Tibial nerve (tissue), 4 donors: Measurements from ENCODE around the gene LYPD1.

ENCODE experiments used
- EP300 ChIP-seq, 2 donors: sonication (generic); formaldehyde crosslinking; IDR thresholded peaks; one replicate each; pipeline ENCODE4 v1.6.1; 2017; ENCODE audit warnings: antibody characterized with exemption in 2 of 2, mild to moderate bottlenecking in 1 of 2
- POLR2A ChIP-seq, 2 donors: fragments of 450-650 bp; IDR thresholded peaks; one replicate each; pipeline ENCODE4 v1.6.1; 2017; ENCODE audit warnings: antibody characterized with exemption in 2 of 2, mild to moderate bottlenecking in 2 of 2, moderate library complexity in 2 of 2
- TF ChIP-seq, protein P1 (sequence below), 5 experiments: fragments of 200-600 bp in 3 of 5; fragments of 450-650 bp in 2 of 5; sonication (generic) in 3 of 5; IDR thresholded peaks; one replicate each; pipeline ENCODE4 v1.5.1; 2016 to 2019; ENCODE audit warnings: antibody characterized with exemption in 5 of 5, mild to moderate bottlenecking in 3 of 5, moderate library complexity in 2 of 5

DNA sequence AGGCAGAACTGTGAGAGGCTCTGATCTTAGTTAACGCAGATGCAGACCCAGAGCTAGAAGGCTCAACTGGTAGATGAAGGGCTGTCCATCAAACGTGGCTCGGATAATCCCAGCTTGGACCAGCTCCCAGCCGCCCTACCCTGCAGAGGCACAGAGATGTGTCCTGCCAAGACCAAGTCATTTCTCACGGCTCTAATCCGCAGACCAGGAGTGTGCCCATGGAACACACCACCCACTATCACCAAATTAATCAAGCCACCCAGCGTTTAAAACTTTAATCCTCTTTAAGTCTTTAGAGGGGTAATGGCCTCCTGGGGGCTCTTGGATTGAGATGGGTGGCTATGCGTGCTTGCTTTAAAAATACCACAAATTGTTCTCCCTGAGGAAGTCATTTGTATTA lies 17.5 kb downstream of the LYPD1 start:
- TF ChIP-seq, protein P1, sequence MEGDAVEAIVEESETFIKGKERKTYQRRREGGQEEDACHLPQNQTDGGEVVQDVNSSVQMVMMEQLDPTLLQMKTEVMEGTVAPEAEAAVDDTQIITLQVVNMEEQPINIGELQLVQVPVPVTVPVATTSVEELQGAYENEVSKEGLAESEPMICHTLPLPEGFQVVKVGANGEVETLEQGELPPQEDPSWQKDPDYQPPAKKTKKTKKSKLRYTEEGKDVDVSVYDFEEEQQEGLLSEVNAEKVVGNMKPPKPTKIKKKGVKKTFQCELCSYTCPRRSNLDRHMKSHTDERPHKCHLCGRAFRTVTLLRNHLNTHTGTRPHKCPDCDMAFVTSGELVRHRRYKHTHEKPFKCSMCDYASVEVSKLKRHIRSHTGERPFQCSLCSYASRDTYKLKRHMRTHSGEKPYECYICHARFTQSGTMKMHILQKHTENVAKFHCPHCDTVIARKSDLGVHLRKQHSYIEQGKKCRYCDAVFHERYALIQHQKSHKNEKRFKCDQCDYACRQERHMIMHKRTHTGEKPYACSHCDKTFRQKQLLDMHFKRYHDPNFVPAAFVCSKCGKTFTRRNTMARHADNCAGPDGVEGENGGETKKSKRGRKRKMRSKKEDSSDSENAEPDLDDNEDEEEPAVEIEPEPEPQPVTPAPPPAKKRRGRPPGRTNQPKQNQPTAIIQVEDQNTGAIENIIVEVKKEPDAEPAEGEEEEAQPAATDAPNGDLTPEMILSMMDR (IDR thresholded peaks at IDR 0.05) = no peak
- no peak for TF ChIP-seq POLR2A (IDR thresholded peaks at IDR 0.05)
- TF ChIP-seq EP300 (IDR thresholded peaks at IDR 0.05) = no peak
